ENCODE results near the gene PITPNC1.
"Not testable (repeated sequence)": the region's sequence is repeated elsewhere in the genome, so short reads cannot be mapped to it uniquely, and the experiment has no call there.

The PITPNC1 gene

GRCh38 chr17:67427424-67427823 lies 50.3 kb downstream of the PITPNC1 start:
- Histone ChIP-seq H3K4me1 (ENCODE audit: insufficient read depth, low read length, severe bottlenecking) (no peaks in the 10 kb centered on the region), H3K79me2 (ENCODE audit: insufficient read depth, low read length) (no peaks in the 10 kb centered on the region), H3F3A (ENCODE audit: insufficient read depth, low read length) (no peaks in the 10 kb centered on the region), H3K27me3 (ENCODE audit: insufficient read depth, low read length) (no peaks in the 10 kb centered on the region), H2AFZ (ENCODE audit: low read length) (no peak overlapping the region), H3K27ac (ENCODE audit: low read depth, low read length, poor library complexity, severe bottlenecking) (no peak overlapping the region), H3K9ac (ENCODE audit: low read length) (no peak overlapping the region), H3K4me2 (ENCODE audit: low read length) (no peak overlapping the region), H3K36me3 (ENCODE audit: insufficient read depth, low read length) (no peaks in the 10 kb centered on the region; the same call in 1 of the 2 replicates), H3K4me3 (ENCODE audit: low read depth, low read length, poor library complexity, severe bottlenecking) (no peak overlapping the region), H4K20me1 (ENCODE audit: insufficient read depth, low read length) (peaks cover 2% of the 10 kb centered on the region; the same call in 1 of the 2 replicates), H3K9me3 (ENCODE audit: low read length) (no peaks in the 10 kb centered on the region), H3K9me2 (ENCODE audit: low read depth, low read length) (no peaks in the 10 kb centered on the region)
- TF ChIP-seq EZH2 (IDR thresholded peaks at IDR 0.05; ENCODE audit: borderline replicate concordance, low read length) (no peak), CTCF (IDR thresholded peaks at IDR 0.05; ENCODE audit: low read length) (no peak)

- not testable (repeated sequence) for H3K4me3 ChIP-seq (ENCODE audit: low read depth, low read length, poor library complexity, severe bottlenecking); H3K36me3 ChIP-seq (ENCODE audit: insufficient read depth, low read length); H3K9me2 ChIP-seq (ENCODE audit: low read depth, low read length); H2AFZ ChIP-seq (ENCODE audit: low read length); H3K4me1 ChIP-seq (ENCODE audit: insufficient read depth, low read length, severe bottlenecking); H3K79me2 ChIP-seq (ENCODE audit: insufficient read depth, low read length); H3F3A ChIP-seq (ENCODE audit: insufficient read depth, low read length); H3K27ac ChIP-seq (ENCODE audit: low read depth, low read length, poor library complexity, severe bottlenecking); H3K9me3 ChIP-seq (ENCODE audit: low read length); H3K9ac ChIP-seq (ENCODE audit: low read length); H3K4me2 ChIP-seq (ENCODE audit: low read length); H3K27me3 ChIP-seq (ENCODE audit: insufficient read depth, low read length); H4K20me1 ChIP-seq (ENCODE audit: insufficient read depth, low read length)
These were observed 53.4 kb downstream of the PITPNC1 start for GRCh38 chr17:67430515-67430914.

GRCh38 chr17:67431249-67432015 lies 54.4 kb downstream of the PITPNC1 start:
- H3K79me2 ChIP-seq (ENCODE audit: insufficient read depth, low read length): no peaks in the 10 kb centered on the region
- H4K20me1 ChIP-seq (ENCODE audit: insufficient read depth, low read length): peaks cover 2% of the 10 kb centered on the region; the same call in 1 of the 2 replicates
- H2AFZ ChIP-seq (ENCODE audit: low read length): no peak overlapping the region
- no peaks in the 10 kb centered on the region; the same call in 1 of the 2 replicates for H3K36me3 ChIP-seq (ENCODE audit: insufficient read depth, low read length)
- TF ChIP-seq CTCF (IDR thresholded peaks at IDR 0.05; ENCODE audit: low read length) (no peak), EZH2 (IDR thresholded peaks at IDR 0.05; ENCODE audit: borderline replicate concordance, low read length) (no peak)
- no peaks in the 10 kb centered on the region for H3K27me3 ChIP-seq (ENCODE audit: insufficient read depth, low read length)
- no peak overlapping the region for H3K4me3 ChIP-seq (ENCODE audit: low read depth, low read length, poor library complexity, severe bottlenecking)
- no peak overlapping the region for H3K27ac ChIP-seq (ENCODE audit: low read depth, low read length, poor library complexity, severe bottlenecking)
- H3K9ac ChIP-seq (ENCODE audit: low read length): no peak overlapping the region
- H3K4me1 ChIP-seq (ENCODE audit: insufficient read depth, low read length, severe bottlenecking): no peaks in the 10 kb centered on the region
- H3K4me2 ChIP-seq (ENCODE audit: low read length): no peak overlapping the region
- no peaks in the 10 kb centered on the region for H3F3A ChIP-seq (ENCODE audit: insufficient read depth, low read length)
- no peaks in the 10 kb centered on the region for H3K9me3 ChIP-seq (ENCODE audit: low read length)
- H3K9me2 ChIP-seq (ENCODE audit: low read depth, low read length): no peaks in the 10 kb centered on the region

Data from OCI-LY1 (cell line).